Astrocyte of the cerebellum (primary cell): Measurements from ENCODE around the gene IFNA7.
A peak's percentile ranks its signal among the peaks of the same experiment; 100 is the strongest.
"Not testable (repeated sequence)": the region's sequence is repeated elsewhere in the genome, so short reads cannot be mapped to it uniquely, and the experiment has no call there.

ENCODE experiments used
- DNase-seq: peaks from one replicate; pipeline ENCODE4 v3.0.0-alpha.2; 2011; ENCODE audit warnings: low read depth
- H3K4me3 ChIP-seq: 2 replicates; pipeline ENCODE4 v1.5.1; 2011; ENCODE audit warnings: mild to moderate bottlenecking, low read depth, low read length, moderate library complexity
- CTCF ChIP-seq: IDR thresholded peaks from 2 replicates; pipeline ENCODE4 v1.5.1; 2012; ENCODE audit warnings: low read length, low read depth, moderate library complexity, mild to moderate bottlenecking; ENCODE audit errors: missing control alignments
- in situ Hi-C: cut with HindIII; loops from 2 replicates; pipeline ENCODE4 v1.10.0; 2017; ENCODE audit warnings: low sequenced_read_pairs

Gene IFNA7

DNA sequence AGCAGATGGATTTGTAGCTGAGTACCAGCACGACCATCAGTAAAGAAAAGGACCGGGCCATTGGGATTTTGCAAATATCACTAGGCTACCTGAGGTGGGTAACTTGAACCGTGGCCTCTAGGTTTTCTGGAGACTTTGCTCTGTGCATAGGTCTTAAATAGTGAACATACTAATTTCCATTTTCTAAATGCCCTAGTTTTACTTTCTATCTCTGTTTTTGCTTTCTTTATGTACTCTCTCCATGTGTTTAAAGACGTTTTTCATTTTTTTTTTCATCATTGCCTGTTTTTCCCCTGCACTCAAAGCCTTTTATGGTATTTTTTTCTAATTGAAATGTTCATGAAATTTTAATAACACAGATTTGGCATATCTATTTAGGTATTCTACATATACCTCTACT, at the start of gene IFNA7:
Gene IFNA7 (minus strand): TSS at position 101 of the 400 bp plus-strand sequence. CDS start 40 bp downstream, at position 61.
- in situ Hi-C loops, DNase-seq, H3K4me3 ChIP-seq: not testable (repeated sequence)

- TF ChIP-seq CTCF = no peak
- in situ Hi-C loops = no loop called here
- no peak for DNase-seq
- no peak overlapping the region for H3K4me3 ChIP-seq
These were observed 49.6 kb upstream of the IFNA7 start for GRCh38 chr9:21251638-21252037.

DNA sequence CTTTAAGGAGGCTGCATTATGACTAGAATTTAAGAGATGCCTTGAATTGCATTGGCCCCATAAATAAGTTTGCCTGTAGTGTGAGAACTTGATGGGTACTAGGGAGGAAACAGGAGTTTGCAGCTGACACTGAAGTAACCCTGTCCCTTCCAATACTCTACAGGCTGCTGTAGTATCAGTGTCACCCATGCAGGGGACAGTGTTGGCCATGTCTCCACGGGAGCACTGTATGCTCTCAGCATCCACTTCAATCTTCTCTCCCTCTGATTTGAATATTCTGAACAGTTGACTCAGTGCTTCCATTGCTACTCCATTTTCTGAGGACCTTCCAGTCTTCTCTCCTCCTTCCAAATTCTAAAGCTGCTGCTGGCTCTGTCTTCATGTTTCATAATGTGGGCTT, 49.2 kb upstream of the IFNA7 start:
- no peak for DNase-seq
- no peak overlapping the region for H3K4me3 ChIP-seq
- in situ Hi-C loops = no loop called here
- TF ChIP-seq CTCF = no peak

GRCh38 chr9:21244836-21245235, 42.8 kb upstream of the IFNA7 start:
- TF ChIP-seq CTCF = no peak
- in situ Hi-C loops = no loop called here
- no peak for DNase-seq
- H3K4me3 ChIP-seq = no peak overlapping the region

DNA sequence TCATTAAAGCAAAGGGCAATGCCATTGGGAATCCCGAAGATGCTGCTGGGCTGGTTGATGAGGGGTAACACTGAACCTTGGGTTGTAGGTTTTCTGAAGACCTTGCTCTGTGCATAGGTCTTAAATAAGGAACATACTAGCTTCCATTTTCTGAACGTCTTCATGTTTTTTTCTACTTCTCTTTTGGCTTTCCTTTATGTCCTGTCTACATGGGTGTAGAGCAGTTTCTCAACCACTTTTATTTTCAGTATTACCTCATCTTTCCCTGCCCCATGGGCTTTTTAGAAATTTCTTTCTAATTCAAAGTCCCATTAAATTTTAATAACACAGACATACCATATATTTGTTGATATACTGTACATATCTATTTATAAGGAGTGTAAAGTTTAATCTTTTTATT, 37.9 kb upstream of the IFNA7 start, which contains the start of gene IFNA14:
Gene IFNA14 (minus strand): TSS at position 95 of the 400 bp plus-strand sequence. CDS start 70 bp downstream, at position 25.
- no peak for DNase-seq
- no peak for TF ChIP-seq CTCF
- H3K4me3 ChIP-seq = no peak within 1 kb of the TSS
- in situ Hi-C loops = no loop called here

- DNase-seq, in situ Hi-C loops, H3K4me3 ChIP-seq: not testable (repeated sequence)
These were observed 34.3 kb upstream of the IFNA7 start for GRCh38 chr9:21236360-21236714.

GRCh38 chr9:21235468-21236359, 33.7 kb upstream of the IFNA7 start:
- in situ Hi-C loops, H3K4me3 ChIP-seq: not testable (repeated sequence)
- DNase-seq = peak; percentile 9
- TF ChIP-seq CTCF = peak; percentile 65
